Smooth muscle cell (in vitro differentiated cells): ENCODE measurements around the gene MAP3K21. TPM values are rescaled to one million over a fixed set of nuclear protein-coding genes. Genes with fewer than 3 reads are reported as not detected.

Source experiments
- DNase-seq: peaks from one replicate; lab custom pipeline; 2025; ENCODE audit not compliant: unreplicated experiment; lab: John Stamatoyannopoulos, UW
- H2AFZ ChIP-seq: fragments of 200-600 bp; sonication (generic); 2 replicates; pipeline ENCODE4 v1.6.0; 2016; ENCODE audit warnings: antibody characterized with exemption, low read depth, mild to moderate bottlenecking
- H3F3A ChIP-seq: fragments of 200-600 bp; sonication (generic); 2 replicates; pipeline ENCODE4 v1.6.0; 2017; ENCODE audit warnings: antibody characterized with exemption, low read depth
- H3K27ac ChIP-seq: fragments of 200-600 bp; sonication (generic); 2 replicates; pipeline ENCODE4 v1.5.1; 2016; ENCODE audit warnings: low read depth, mild to moderate bottlenecking
- H3K27me3 ChIP-seq: fragments of 200-600 bp; sonication (generic); 2 replicates; pipeline ENCODE4 v1.6.1; 2016; ENCODE audit warnings: low read depth, mild to moderate bottlenecking
- H3K36me3 ChIP-seq: fragments of 200-600 bp; sonication (generic); 2 replicates; pipeline ENCODE4 v1.5.1; 2016; ENCODE audit warnings: low read depth
- H3K4me1 ChIP-seq: fragments of 200-600 bp; sonication (generic); 2 replicates; pipeline ENCODE4 v1.5.1; 2016; ENCODE audit warnings: low read depth
- H3K4me2 ChIP-seq: fragments of 200-600 bp; sonication (generic); 2 replicates; pipeline ENCODE4 v1.6.0; 2016; ENCODE audit warnings: mild to moderate bottlenecking
- H3K4me3 ChIP-seq: fragments of 200-600 bp; sonication (generic); 2 replicates; pipeline ENCODE4 v1.5.1; 2016; ENCODE audit warnings: mild to moderate bottlenecking
- H3K79me2 ChIP-seq: fragments of 200-600 bp; sonication (generic); 2 replicates; pipeline ENCODE4 v1.6.0; 2016; ENCODE audit warnings: low read depth, mild to moderate bottlenecking
- H3K9ac ChIP-seq: fragments of 200-600 bp; sonication (generic); 2 replicates; pipeline ENCODE4 v1.6.0; 2016; ENCODE audit warnings: low read depth
- H3K9me3 ChIP-seq: fragments of 200-600 bp; sonication (generic); replicated peaks from 2 replicates; pipeline ENCODE4 v1.5.1; 2016; ENCODE audit warnings: low read depth
- H4K20me1 ChIP-seq: fragments of 200-600 bp; sonication (generic); 2 replicates; pipeline ENCODE4 v1.6.0; 2016; ENCODE audit warnings: low read depth
- WGBS: methylation state at CpG from one replicate; pipeline ENCODE4 v1.1.7; 2016; ENCODE audit warnings: low lambda C conversion rate; 5-methylcytosine and 5-hydroxymethylcytosine counted together
- polyA plus RNA-seq: library from polyadenylated mRNA; unstranded; fragments of >200 nt; fragmentation: Nextera tagmentation; extraction: Ambion mirVana; gene quantifications from 2 replicates; pipeline ENCODE4 v1.2.1, GENCODE V29; 2016
- total RNA-seq: library from RNA; depleted of rRNA; stranded (reverse); fragments of >200 nt; gene quantifications from 2 replicates; pipeline ENCODE4 v1.2.3, GENCODE V29; 2014
- TF ChIP-seq, protein P1 (sequence below): fragments of 200-600 bp; sonication (generic); IDR thresholded peaks from 2 replicates; pipeline ENCODE4 v1.5.1; 2017; ENCODE audit warnings: borderline replicate concordance, mild to moderate bottlenecking, antibody characterized with exemption; ENCODE audit not compliant: insufficient read depth, poor library complexity, severe bottlenecking

MAP3K21 gene
- total and polyA plus RNA-seq, 2 experiments from 2014 or later = 0.40 to 2.4 TPM

DNA sequence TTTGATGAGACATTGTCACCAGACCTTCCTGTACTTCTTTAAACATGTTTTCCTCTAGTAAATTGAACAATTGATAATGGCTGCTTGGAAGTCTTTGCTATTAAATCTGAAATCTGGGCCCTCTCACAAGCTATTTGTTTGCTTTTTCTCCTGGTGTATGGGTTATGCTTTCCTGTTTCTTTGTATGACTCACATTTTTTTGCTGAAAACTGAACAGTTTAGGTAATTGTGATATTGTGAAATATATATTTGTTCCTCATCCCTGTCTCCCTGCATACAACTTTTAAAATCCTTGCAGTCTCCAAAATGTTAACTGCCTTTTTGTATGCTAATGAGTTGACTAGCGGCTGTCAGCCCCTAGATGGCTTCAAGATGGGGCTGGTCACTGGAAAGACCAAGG, 61.6 kb downstream of the MAP3K21 start:
- Histone ChIP-seq H2AFZ (no peak overlapping the region), H3K27ac (no peak overlapping the region), H3K4me3 (no peak overlapping the region), H3K79me2 (no peaks in the 10 kb centered on the region), H3F3A (no peaks in the 10 kb centered on the region), H3K36me3 (no peaks in the 10 kb centered on the region), H3K27me3 (no peaks in the 10 kb centered on the region), H3K9me3 (no peaks in the 10 kb centered on the region), H4K20me1 (no peaks in the 10 kb centered on the region), H3K4me1 (no peaks in the 10 kb centered on the region), H3K4me2 (no peak overlapping the region), H3K9ac (no peak overlapping the region)
- DNase-seq = no peak
- TF ChIP-seq, protein P1, sequence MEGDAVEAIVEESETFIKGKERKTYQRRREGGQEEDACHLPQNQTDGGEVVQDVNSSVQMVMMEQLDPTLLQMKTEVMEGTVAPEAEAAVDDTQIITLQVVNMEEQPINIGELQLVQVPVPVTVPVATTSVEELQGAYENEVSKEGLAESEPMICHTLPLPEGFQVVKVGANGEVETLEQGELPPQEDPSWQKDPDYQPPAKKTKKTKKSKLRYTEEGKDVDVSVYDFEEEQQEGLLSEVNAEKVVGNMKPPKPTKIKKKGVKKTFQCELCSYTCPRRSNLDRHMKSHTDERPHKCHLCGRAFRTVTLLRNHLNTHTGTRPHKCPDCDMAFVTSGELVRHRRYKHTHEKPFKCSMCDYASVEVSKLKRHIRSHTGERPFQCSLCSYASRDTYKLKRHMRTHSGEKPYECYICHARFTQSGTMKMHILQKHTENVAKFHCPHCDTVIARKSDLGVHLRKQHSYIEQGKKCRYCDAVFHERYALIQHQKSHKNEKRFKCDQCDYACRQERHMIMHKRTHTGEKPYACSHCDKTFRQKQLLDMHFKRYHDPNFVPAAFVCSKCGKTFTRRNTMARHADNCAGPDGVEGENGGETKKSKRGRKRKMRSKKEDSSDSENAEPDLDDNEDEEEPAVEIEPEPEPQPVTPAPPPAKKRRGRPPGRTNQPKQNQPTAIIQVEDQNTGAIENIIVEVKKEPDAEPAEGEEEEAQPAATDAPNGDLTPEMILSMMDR = no peak
- WGBS = 79% methylated on average over 1 of the region's 1 CpG

DNA sequence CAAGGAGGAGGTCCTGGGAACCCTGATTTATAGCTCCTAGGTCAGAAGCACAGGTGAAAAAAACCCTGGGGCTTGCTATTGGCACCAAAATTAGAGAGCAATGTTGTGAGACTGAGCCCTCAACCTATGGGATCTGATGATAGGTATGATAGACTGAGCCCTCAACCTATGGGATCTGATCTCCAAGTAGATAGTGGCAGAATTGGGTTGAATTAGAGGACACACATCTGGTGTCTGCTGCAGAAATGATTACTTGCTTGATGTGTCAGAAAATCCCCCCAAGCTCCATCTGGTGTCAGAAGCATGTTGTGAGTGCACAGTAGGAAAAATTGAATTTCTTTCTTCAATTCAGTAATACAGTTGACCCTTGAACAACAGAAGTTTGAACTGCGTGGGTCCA, 62.4 kb downstream of the MAP3K21 start:
- Histone ChIP-seq H3K36me3 (no peaks in the 10 kb centered on the region), H3K9ac (no peak overlapping the region), H3K27me3 (no peaks in the 10 kb centered on the region), H3K9me3 (no peaks in the 10 kb centered on the region), H3K27ac (no peak overlapping the region), H2AFZ (no peak overlapping the region), H3K4me2 (no peak overlapping the region), H3K79me2 (no peaks in the 10 kb centered on the region), H3F3A (no peaks in the 10 kb centered on the region), H3K4me1 (no peaks in the 10 kb centered on the region), H4K20me1 (no peaks in the 10 kb centered on the region), H3K4me3 (no peak overlapping the region)
- 100% methylated on average over 1 of the region's 1 CpG for WGBS
- TF ChIP-seq, protein P1 = no peak
- no peak for DNase-seq

GRCh38 chr1:233390842-233391737, 63.6 kb downstream of the MAP3K21 start:
- Histone ChIP-seq H3F3A (no peaks in the 10 kb centered on the region), H3K9ac (no peak overlapping the region), H2AFZ (no peak overlapping the region), H3K36me3 (no peaks in the 10 kb centered on the region), H3K79me2 (no peaks in the 10 kb centered on the region), H3K27ac (no peak overlapping the region), H3K4me1 (no peaks in the 10 kb centered on the region), H3K27me3 (no peaks in the 10 kb centered on the region), H3K9me3 (no peaks in the 10 kb centered on the region), H4K20me1 (no peaks in the 10 kb centered on the region), H3K4me2 (no peak overlapping the region), H3K4me3 (no peak overlapping the region)
- WGBS = 60% methylated on average over 3 of the region's 3 CpGs
- no peak for DNase-seq
- TF ChIP-seq, protein P1 = no peak
